Thoracic aorta (tissue), 2 donors: ENCODE results near the gene COL4A6. TPM values are rescaled to one million over a fixed set of nuclear protein-coding genes. Genes with fewer than 3 reads are reported as not detected.
"Not testable (repeated sequence)": the region's sequence is repeated elsewhere in the genome, so short reads cannot be mapped to it uniquely, and the experiment has no call there.

Experiments
- ATAC-seq: fragments of 150-250 bp; one replicate; pipeline ENCODE4 v1.8.0; 2017; ENCODE audit warnings: low read depth; ENCODE audit not compliant: insufficient number of reproducible peaks, low FRiP score
- DNase-seq: peaks from one replicate; pipeline ENCODE4 v3.0.0-alpha.2; 2020; ENCODE audit warnings: low spot score
- H3K27ac ChIP-seq, 2 donors: fragments of 200-600 bp; sonication (generic); 1 replicate in 1 of 2; 2 replicates in 1 of 2; pipeline ENCODE4 v1.5.1; 2016; ENCODE audit warnings: mild to moderate bottlenecking in 2 of 2, moderate library complexity in 2 of 2
- H3K27me3 ChIP-seq: fragments of 200-600 bp; sonication (generic); replicated peaks from 2 replicates; pipeline ENCODE4 v1.6.0; 2016; ENCODE audit warnings: mild to moderate bottlenecking; ENCODE audit not compliant: insufficient read depth
- H3K36me3 ChIP-seq: fragments of 200-600 bp; sonication (generic); one replicate; pipeline ENCODE4 v1.5.1; 2016
- H3K4me1 ChIP-seq, 2 donors: fragments of 200-600 bp; sonication (generic); 1 replicate in 1 of 2; 2 replicates in 1 of 2; pipeline versions ENCODE4 v1.5.1 to v1.6.0; 2016; ENCODE audit warnings: low read depth in 2 of 2, mild to moderate bottlenecking in 1 of 2; ENCODE audit not compliant: control insufficient read depth in 1 of 2
- H3K4me3 ChIP-seq: fragments of 200-600 bp; sonication (generic); 2 replicates; pipeline ENCODE4 v1.5.1; 2016; ENCODE audit warnings: mild to moderate bottlenecking
- H3K9me3 ChIP-seq: fragments of 200-600 bp; sonication (generic); 2 replicates; pipeline ENCODE4 v1.5.1; 2016
- total RNA-seq, 2 donors: library from RNA; depleted of rRNA; stranded (reverse); fragments of >200 nt; gene quantifications; one replicate each; pipeline versions ENCODE4 v1.1.0 to v1.2.3, GENCODE V29; 2016
- TF ChIP-seq, protein P1 (sequence below): fragments of 200-600 bp; sonication (generic); IDR thresholded peaks from one replicate; pipeline ENCODE4 v1.5.1; 2019; ENCODE audit warnings: antibody characterized with exemption

Gene COL4A6
- total RNA-seq, 2 donors from 2014 or later = 1.3 to 2.2 TPM

DNA sequence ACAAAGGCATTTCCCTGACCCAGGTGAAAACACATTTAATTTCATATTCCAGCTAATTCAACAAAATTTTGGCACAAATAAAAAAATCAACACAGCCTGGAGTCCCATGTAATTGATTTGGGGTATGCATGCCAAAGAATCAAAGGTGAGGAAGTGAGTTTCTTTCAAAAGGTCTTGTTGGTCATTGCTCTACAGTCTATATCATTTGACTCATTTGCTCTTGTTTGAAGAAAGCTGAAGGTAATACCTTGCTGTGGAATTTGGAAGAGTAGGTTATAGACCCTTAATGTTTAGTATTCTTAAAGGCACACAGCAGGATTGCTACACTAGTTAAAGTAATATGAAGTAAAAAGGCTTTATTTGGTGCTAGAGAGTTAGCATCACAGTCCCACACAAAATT, 25.4 kb downstream of the COL4A6 start:
- DNase-seq (no peak), ATAC-seq (no peak)
- Histone ChIP-seq H3K27ac (no peak overlapping the region), H3K4me3 (no peak overlapping the region), H3K4me1 (no peaks in the 10 kb centered on the region), H3K9me3 (no peaks in the 10 kb centered on the region), H3K36me3 (no peaks in the 10 kb centered on the region), H3K27me3 (no peaks in the 10 kb centered on the region)
- TF ChIP-seq, protein P1, sequence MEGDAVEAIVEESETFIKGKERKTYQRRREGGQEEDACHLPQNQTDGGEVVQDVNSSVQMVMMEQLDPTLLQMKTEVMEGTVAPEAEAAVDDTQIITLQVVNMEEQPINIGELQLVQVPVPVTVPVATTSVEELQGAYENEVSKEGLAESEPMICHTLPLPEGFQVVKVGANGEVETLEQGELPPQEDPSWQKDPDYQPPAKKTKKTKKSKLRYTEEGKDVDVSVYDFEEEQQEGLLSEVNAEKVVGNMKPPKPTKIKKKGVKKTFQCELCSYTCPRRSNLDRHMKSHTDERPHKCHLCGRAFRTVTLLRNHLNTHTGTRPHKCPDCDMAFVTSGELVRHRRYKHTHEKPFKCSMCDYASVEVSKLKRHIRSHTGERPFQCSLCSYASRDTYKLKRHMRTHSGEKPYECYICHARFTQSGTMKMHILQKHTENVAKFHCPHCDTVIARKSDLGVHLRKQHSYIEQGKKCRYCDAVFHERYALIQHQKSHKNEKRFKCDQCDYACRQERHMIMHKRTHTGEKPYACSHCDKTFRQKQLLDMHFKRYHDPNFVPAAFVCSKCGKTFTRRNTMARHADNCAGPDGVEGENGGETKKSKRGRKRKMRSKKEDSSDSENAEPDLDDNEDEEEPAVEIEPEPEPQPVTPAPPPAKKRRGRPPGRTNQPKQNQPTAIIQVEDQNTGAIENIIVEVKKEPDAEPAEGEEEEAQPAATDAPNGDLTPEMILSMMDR = no peak

DNA sequence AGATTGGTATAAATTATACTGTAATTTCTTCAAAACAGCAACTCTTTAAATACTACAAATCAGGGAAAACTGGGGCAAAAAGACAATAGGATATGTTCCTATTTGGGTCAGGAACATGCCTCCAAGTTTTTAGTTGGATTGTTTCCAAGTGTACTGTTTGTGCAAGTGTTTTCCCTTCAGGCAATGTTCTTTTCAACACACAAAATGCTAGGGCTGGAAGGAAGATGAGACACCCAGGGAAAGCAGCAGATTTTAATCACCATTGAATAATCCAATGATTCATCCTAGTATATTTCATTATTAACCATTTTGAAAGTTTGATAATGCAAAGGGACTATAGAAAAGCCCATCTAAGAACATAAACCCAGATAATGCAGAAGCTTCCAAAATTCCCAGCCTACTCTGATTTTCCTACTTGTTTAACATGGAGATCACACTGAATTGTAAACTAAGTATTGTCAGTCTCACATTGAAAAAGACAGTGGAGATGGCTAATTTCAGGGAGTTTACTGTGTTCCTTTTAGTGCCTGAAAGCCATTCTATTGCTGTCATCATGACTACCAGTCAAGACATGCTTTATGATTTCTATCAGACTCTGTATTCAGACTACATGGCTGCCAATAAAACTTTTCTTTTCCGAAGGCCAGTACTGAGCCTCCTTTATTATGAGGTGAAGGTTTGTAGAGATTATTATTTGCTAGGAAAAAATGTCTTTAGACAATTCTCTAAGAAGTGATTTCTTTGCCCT, 38.6 kb downstream of the COL4A6 start:
- H3K27ac ChIP-seq = no peak overlapping the region
- no peaks in the 10 kb centered on the region for H3K4me1 ChIP-seq
- no peaks in the 10 kb centered on the region for H3K9me3 ChIP-seq
- H3K36me3 ChIP-seq = no peaks in the 10 kb centered on the region
- ATAC-seq = no peak
- DNase-seq = no peak
- H3K27me3 ChIP-seq = no peaks in the 10 kb centered on the region
- no peak overlapping the region for H3K4me3 ChIP-seq
- TF ChIP-seq, protein P1 = no peak

DNA sequence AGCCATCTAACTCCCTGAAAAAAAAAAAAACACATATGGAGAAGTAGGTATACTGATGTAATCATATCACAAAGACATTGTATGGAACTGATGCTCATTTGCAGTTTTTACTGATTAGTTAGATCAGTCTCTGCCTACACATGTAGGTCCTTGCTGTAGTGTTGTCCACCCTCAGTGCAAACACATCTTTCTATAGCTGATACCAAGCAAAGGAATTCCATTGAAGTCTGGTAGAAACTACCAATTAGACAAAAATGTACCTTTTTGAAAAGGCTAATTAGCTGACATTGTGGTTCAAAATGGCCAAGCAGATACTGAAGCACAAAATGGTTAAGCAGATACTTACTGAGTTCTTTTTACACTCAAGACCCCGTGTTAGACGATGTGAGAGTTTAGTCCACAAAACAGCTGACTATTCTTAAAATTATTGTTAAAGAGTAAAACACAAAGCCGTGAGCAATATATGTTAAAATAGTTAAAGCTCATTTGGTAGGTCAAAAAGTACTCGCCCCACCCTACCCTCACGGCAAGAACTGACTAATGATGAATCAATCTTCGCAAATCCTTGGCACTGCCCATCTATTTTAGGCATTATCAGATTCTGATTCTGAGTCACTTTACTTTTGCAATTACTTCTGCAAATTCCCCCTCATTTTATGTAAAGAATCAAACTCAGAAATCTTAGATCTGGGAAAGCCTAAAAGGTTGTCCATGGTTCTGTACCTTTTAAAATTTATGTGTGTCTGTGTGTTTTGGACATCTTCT, 40.4 kb downstream of the COL4A6 start:
- DNase-seq (no peak), ATAC-seq (no peak)
- no peaks in the 10 kb centered on the region for H3K4me1 ChIP-seq
- no peak overlapping the region for H3K4me3 ChIP-seq
- H3K9me3 ChIP-seq = no peaks in the 10 kb centered on the region
- H3K27me3 ChIP-seq = no peaks in the 10 kb centered on the region
- no peak overlapping the region for H3K27ac ChIP-seq
- no peaks in the 10 kb centered on the region for H3K36me3 ChIP-seq
- TF ChIP-seq, protein P1 = no peak

DNA sequence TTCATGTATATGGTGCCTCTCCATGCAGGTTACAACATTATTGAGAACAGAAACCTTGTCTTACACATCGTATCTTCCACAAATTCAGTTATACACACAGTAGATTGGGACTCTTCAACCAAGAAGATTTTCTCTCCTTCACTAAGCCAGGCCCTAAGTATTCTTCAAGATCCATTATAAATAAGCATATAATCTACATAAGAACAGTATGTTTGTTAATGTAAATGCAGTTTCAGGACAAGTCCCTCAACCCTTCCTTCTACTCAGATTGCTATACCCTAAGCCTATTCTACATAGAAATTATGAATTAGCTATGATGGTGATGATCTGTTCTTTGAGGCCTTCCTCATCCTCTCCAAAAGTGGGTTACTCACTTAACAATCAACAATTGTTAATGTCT, 41.2 kb downstream of the COL4A6 start:
- TF ChIP-seq, protein P1 = no peak
- ATAC-seq (no peak), DNase-seq (no peak)
- no peaks in the 10 kb centered on the region for H3K36me3 ChIP-seq
- H3K4me1 ChIP-seq = no peaks in the 10 kb centered on the region
- H3K9me3 ChIP-seq = no peaks in the 10 kb centered on the region
- no peaks in the 10 kb centered on the region for H3K27me3 ChIP-seq
- no peak overlapping the region for H3K4me3 ChIP-seq
- H3K27ac ChIP-seq = no peak overlapping the region

DNA sequence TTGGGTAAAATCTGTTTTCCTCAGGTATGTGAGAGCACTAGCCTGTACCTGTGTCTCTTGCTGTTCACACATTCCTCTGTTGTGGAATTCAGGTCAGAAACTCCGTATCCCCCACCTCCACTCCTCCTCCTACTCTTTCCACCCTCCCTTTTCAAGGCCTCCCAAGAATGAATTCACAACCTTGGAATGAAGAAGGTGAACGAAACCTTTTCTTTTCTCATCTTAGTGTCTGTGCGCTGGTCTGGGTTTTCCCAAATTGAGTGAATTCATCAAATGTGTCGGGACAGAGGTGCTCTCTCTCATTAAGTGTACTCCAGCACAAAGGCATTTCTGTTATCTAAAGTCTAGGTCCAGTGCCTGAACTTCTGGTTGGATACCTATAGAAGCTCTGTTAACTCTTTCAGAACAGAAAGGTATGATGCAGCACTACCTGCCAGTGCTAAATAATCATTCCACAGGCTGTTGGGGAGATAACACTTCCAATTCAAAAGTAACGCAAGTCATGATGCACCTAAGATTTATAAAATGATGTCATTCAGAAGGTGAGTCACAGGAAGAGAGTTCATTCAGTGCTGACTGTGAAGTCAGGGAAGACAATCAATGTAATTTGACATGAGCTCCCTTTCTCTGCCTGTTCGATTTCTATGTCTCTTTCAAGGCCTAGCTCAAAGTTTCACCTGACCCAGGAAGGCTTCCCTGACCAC, 41.9 kb downstream of the COL4A6 start:
- Histone ChIP-seq H3K36me3 (no peaks in the 10 kb centered on the region), H3K9me3 (no peaks in the 10 kb centered on the region), H3K4me1 (no peaks in the 10 kb centered on the region), H3K27ac (no peak overlapping the region), H3K4me3 (no peak overlapping the region), H3K27me3 (no peaks in the 10 kb centered on the region)
- TF ChIP-seq, protein P1 = no peak
- ATAC-seq (no peak), DNase-seq (no peak)

DNA sequence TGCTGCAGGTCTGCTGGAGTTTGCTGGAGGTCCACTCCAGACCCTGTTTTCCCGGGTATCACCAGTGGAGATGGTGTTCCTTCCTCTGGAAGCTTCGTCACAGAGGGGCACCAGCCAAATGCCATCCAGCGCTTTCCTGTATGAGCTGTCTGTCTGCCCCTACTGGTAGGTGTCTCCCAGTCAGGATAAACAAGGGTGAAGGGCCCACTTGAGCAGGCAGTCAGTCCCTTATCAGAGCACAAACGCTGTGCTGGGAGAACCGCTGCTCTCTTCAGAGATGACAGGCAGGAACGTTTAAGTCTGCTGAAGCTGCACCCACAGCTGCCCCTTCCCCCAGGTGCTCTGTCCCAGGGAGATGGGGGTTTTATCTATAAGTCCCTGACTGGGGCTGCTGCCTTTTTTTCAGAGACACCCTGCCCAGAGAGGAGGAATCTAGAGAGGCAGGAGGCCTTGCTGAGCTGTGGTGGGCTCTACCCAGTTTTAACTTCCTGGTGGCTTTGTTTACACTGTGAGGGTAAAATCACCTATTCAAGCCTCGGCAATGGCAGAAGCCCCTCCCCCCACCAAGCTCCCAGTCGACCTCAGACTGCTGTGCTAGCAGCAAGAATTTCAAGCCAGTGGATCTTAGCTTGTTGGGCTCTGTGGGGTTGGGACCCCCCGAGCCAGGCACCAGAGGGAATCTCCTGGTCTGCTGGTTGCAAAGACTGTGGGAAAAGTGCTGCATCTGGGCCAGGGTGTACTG, 47.1 kb downstream of the COL4A6 start:
- not testable (repeated sequence) for H3K4me3 ChIP-seq, H3K9me3 ChIP-seq, DNase-seq, H3K27me3 ChIP-seq, H3K4me1 ChIP-seq, H3K27ac ChIP-seq, H3K36me3 ChIP-seq, ATAC-seq
